Testis (tissue), 2 donors: ENCODE results near the gene CLUH.

Experiments used
- POLR2A ChIP-seq: fragments of 450-650 bp; IDR thresholded peaks from one replicate; pipeline ENCODE4 v1.6.1; 2017; ENCODE audit warnings: antibody characterized with exemption, mild to moderate bottlenecking, moderate library complexity
- TF ChIP-seq, protein P1 (sequence below), 3 experiments: fragments of 450-650 bp in 2 of 3; fragments of 200-600 bp in 1 of 3; sonication (generic) in 1 of 3; IDR thresholded peaks; one replicate each; pipeline ENCODE4 v1.5.1; 2016 to 2019; ENCODE audit warnings: antibody characterized with exemption in 3 of 3, mild to moderate bottlenecking in 2 of 3, moderate library complexity in 1 of 3

DNA sequence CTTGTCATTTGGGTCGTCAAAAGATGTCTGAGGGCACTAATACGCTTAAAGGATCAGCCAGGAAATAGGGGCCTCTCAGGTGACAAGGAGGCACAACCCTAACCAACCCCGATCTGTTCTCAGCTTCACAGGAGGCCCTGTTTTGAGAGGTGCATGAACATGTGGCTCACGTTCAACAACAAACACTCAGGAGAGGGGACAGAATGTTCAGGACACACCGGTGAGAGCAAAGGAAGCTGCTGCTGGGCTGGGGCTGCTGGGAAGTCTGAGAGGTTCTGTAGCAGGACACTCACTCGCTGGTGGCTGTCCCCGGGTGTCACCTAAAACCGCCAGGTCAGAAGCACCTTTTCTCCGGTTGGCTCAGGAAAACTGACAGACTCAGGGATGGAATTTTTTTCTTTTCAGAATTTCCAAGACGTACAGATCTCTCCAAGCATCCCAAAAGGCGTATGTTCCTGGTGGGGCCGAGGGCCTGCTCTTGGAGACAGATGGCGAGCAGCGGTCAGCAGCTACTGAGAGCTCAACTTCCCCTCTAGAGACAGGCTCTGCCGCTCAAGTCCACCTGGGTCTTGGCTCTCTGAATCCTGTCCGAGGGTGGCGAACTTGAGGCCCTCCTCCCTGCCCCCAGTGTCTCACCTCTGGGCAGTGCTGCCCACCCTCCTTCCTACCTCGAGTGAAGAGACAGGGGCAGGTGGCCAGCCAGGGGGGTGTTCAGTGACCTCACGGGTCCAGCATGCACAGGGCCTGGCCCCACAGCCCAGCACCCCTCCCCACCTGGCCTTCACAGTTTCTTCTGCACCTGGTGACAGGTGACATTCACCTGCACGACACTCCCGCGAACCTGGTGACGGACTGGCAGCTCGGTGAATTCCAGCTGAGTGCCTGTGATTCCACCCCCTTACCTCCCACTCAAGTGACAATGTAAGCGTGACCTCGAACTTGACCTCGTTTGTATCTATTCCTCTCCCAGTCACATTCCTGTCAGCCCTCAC, 22.9 kb downstream of the CLUH start:
- TF ChIP-seq POLR2A, result no peak
- TF ChIP-seq, protein P1, sequence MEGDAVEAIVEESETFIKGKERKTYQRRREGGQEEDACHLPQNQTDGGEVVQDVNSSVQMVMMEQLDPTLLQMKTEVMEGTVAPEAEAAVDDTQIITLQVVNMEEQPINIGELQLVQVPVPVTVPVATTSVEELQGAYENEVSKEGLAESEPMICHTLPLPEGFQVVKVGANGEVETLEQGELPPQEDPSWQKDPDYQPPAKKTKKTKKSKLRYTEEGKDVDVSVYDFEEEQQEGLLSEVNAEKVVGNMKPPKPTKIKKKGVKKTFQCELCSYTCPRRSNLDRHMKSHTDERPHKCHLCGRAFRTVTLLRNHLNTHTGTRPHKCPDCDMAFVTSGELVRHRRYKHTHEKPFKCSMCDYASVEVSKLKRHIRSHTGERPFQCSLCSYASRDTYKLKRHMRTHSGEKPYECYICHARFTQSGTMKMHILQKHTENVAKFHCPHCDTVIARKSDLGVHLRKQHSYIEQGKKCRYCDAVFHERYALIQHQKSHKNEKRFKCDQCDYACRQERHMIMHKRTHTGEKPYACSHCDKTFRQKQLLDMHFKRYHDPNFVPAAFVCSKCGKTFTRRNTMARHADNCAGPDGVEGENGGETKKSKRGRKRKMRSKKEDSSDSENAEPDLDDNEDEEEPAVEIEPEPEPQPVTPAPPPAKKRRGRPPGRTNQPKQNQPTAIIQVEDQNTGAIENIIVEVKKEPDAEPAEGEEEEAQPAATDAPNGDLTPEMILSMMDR (IDR thresholded peaks at IDR 0.05), result no peak
